ENCODE data around the gene SCUBE2.
"Not testable (repeated sequence)": the region's sequence is repeated elsewhere in the genome, so short reads cannot be mapped to it uniquely, and the experiment has no call there.

The SCUBE2 gene

GRCh38 chr11:9008011-9008550 is 83.3 kb downstream of the SCUBE2 start:
- no peak for DNase-seq (ENCODE audit: low read depth)

- no peak for DNase-seq (ENCODE audit: low read depth)
Measured at GRCh38 chr11:9005087-9005486, 86.3 kb downstream of the SCUBE2 start.

GRCh38 chr11:9004183-9004926 is 87.0 kb downstream of the SCUBE2 start:
- no peak for DNase-seq (ENCODE audit: low read depth)

GRCh38 chr11:9003573-9004182 is 87.7 kb downstream of the SCUBE2 start, which contains the start of gene NRIP3:
NRIP3 (minus strand) TSS chr11:9004001; CDS start chr11:9003935, 66 bp downstream.
- DNase-seq (ENCODE audit: low read depth), result peak; percentile 48

- no peak for DNase-seq (ENCODE audit: low read depth)
Measured at GRCh38 chr11:9002920-9003572, 88.4 kb downstream of the SCUBE2 start.

- peak; percentile 41 for DNase-seq (ENCODE audit: low read depth)
Measured at GRCh38 chr11:9001736-9002135, 89.7 kb downstream of the SCUBE2 start.

GRCh38 chr11:8998017-8998416 is 93.4 kb downstream of the SCUBE2 start:
- DNase-seq (ENCODE audit: low read depth), result no peak

- DNase-seq (ENCODE audit: low read depth), result no peak
Measured at GRCh38 chr11:8997451-8997850, 93.9 kb downstream of the SCUBE2 start.

- DNase-seq (ENCODE audit: low read depth), result no peak
Measured at GRCh38 chr11:8989453-8989852, 101.9 kb downstream of the SCUBE2 start.

GRCh38 chr11:8988329-8989234 is 102.8 kb downstream of the SCUBE2 start:
- no peak for DNase-seq (ENCODE audit: low read depth)

- no peak for DNase-seq (ENCODE audit: low read depth)
Measured at GRCh38 chr11:8987446-8987845, 104.0 kb downstream of the SCUBE2 start.

- not testable (repeated sequence) for DNase-seq (ENCODE audit: low read depth)
Measured at GRCh38 chr11:8986772-8987171, 104.6 kb downstream of the SCUBE2 start.

GRCh38 chr11:8985462-8985861 is 105.9 kb downstream of the SCUBE2 start:
- DNase-seq (ENCODE audit: low read depth), result no peak

- no peak for DNase-seq (ENCODE audit: low read depth)
Measured at GRCh38 chr11:8983552-8983951, 107.8 kb downstream of the SCUBE2 start.

GRCh38 chr11:8980485-8980884 is 110.9 kb downstream of the SCUBE2 start:
- no peak for DNase-seq (ENCODE audit: low read depth)

- not testable (repeated sequence) for DNase-seq (ENCODE audit: low read depth)
Measured at GRCh38 chr11:8979365-8979764, 112.0 kb downstream of the SCUBE2 start.

GRCh38 chr11:8973121-8973520 is 118.3 kb downstream of the SCUBE2 start:
- DNase-seq (ENCODE audit: low read depth), result no peak

GRCh38 chr11:8971924-8972316 is 119.5 kb downstream of the SCUBE2 start:
- DNase-seq (ENCODE audit: low read depth), result no peak

- DNase-seq (ENCODE audit: low read depth), result no peak
Measured at GRCh38 chr11:8971196-8971923, 120.0 kb downstream of the SCUBE2 start.
